HEK293 (cell line): Measurements from ENCODE around the gene UNC80.
A peak's percentile ranks its signal among the peaks of the same experiment; 100 is the strongest.

Source experiments
- CTCF ChIA-PET: fragments of 350-600 bp; formaldehyde crosslinking; extraction: SDS; loops from one replicate; lab custom pipeline; 2021; ENCODE audit warnings: antibody characterized with exemption; lab: Yijun Ruan, JAX
- POLR2A ChIA-PET: fragments of 300-600 bp; formaldehyde crosslinking; extraction: SDS; loops from one replicate; lab custom pipeline; 2020; ENCODE audit warnings: antibody characterized with exemption, inconsistent platforms; lab: Yijun Ruan, JAX
- H3K27ac ChIP-seq: fragments of 200-500 bp; sonication (Bioruptor generic); 2 replicates; pipeline ENCODE4 v1.5.1; 2014; ENCODE audit warnings: low read depth, low read length, control low read depth, inconsistent platforms; ENCODE audit errors: extremely low read depth
- H3K36me3 ChIP-seq, 2 experiments: fragments of 200-500 bp in 1 of 2; sonication (Bioruptor generic) in 1 of 2; 1 replicate in 1 of 2; 2 replicates in 1 of 2; pipeline ENCODE4 v1.5.1; 2014 to 2017; ENCODE audit warnings: inconsistent platforms in 2 of 2, low read length in 2 of 2; ENCODE audit not compliant: control insufficient read depth in 2 of 2, insufficient read depth in 1 of 2
- H3K4me1 ChIP-seq: fragments of 200-500 bp; sonication (Bioruptor generic); 2 replicates; pipeline ENCODE4 v1.5.1; 2014; ENCODE audit warnings: mild to moderate bottlenecking, low read length, inconsistent platforms; ENCODE audit not compliant: control insufficient read depth, insufficient read depth
- H3K4me3 ChIP-seq: 2 replicates; pipeline ENCODE4 v1.5.1; 2011; ENCODE audit warnings: low read depth, mild to moderate bottlenecking, control low read depth, low read length, moderate library complexity
- H3K9me3 ChIP-seq: fragments of 200-500 bp; sonication (Bioruptor generic); 2 replicates; pipeline ENCODE4 v1.5.1; 2014; ENCODE audit warnings: low read depth, low read length, inconsistent platforms; ENCODE audit not compliant: control insufficient read depth, insufficient read depth
- HOXD13 ChIP-seq: sonication (generic); formaldehyde crosslinking; IDR thresholded peaks from 2 replicates; pipeline ENCODE4 v1.8.0; 2022; ENCODE audit warnings: missing genetic modification reagents, borderline replicate concordance
- KLF1 ChIP-seq: fragments of 450-650 bp; formaldehyde crosslinking; IDR thresholded peaks from 2 replicates; pipeline ENCODE4 v1.5.1; 2016; ENCODE audit warnings: missing biosample characterization, missing genetic modification characterization
- KLF9 ChIP-seq: fragments of 450-650 bp; formaldehyde crosslinking; IDR thresholded peaks from 2 replicates; pipeline ENCODE4 v1.5.1; 2016; ENCODE audit warnings: missing biosample characterization, missing genetic modification characterization, low read depth
- SP7 ChIP-seq: fragments of 450-650 bp; formaldehyde crosslinking; IDR thresholded peaks from 2 replicates; pipeline ENCODE4 v1.5.1; 2016; ENCODE audit warnings: missing biosample characterization, missing genetic modification characterization
- ZEB2 ChIP-seq: fragments of 450-650 bp; formaldehyde crosslinking; IDR thresholded peaks from 2 replicates; pipeline ENCODE4 v1.5.1; 2016; ENCODE audit warnings: missing biosample characterization, missing genetic modification characterization
- ZFP37 ChIP-seq: fragments of 450-650 bp; formaldehyde crosslinking; IDR thresholded peaks from 2 replicates; pipeline ENCODE4 v1.5.1; 2016; ENCODE audit warnings: missing biosample characterization, missing genetic modification characterization
- ZNF266 ChIP-seq: fragments of 450-650 bp; formaldehyde crosslinking; IDR thresholded peaks from 2 replicates; pipeline ENCODE4 v1.5.1; 2016; ENCODE audit warnings: missing biosample characterization, missing genetic modification characterization, low read depth
- ZNF274 ChIP-seq, 2 experiments: fragments of 200-500 bp in 1 of 2; fragments of 450-650 bp in 1 of 2; sonication (Bioruptor generic) in 1 of 2; formaldehyde crosslinking in 1 of 2; IDR thresholded peaks; 2 replicates each; pipeline versions ENCODE4 v1.5.1 to v1.6.1; 2014 to 2016; ENCODE audit warnings: borderline replicate concordance in 1 of 2, inconsistent platforms in 1 of 2, low read length in 1 of 2, missing biosample characterization in 1 of 2, missing genetic modification characterization in 1 of 2
- ZNF335 ChIP-seq: fragments of 450-650 bp; formaldehyde crosslinking; conservative IDR thresholded peaks from 2 replicates; pipeline ENCODE4 v1.5.1; 2016; ENCODE audit warnings: missing biosample characterization, missing genetic modification characterization
- ZNF354C ChIP-seq: fragments of 450-650 bp; formaldehyde crosslinking; IDR thresholded peaks from 2 replicates; pipeline ENCODE4 v1.5.1; 2016; ENCODE audit warnings: missing biosample characterization, missing genetic modification characterization, low read depth, borderline replicate concordance
- ZNF48 ChIP-seq: fragments of 450-650 bp; formaldehyde crosslinking; IDR thresholded peaks from 2 replicates; pipeline ENCODE4 v1.5.1; 2016; ENCODE audit warnings: missing biosample characterization, missing genetic modification characterization
- ZNF510 ChIP-seq: fragments of 450-650 bp; formaldehyde crosslinking; IDR thresholded peaks from 2 replicates; pipeline ENCODE4 v1.5.1; 2018; ENCODE audit warnings: mild to moderate bottlenecking, missing genetic modification characterization, missing biosample characterization; ENCODE audit not compliant: insufficient replicate concordance
- ZNF549 ChIP-seq: fragments of 450-650 bp; IDR thresholded peaks from 2 replicates; pipeline ENCODE4 v1.5.1; 2018; ENCODE audit warnings: missing biosample characterization, missing genetic modification characterization, mild to moderate bottlenecking, inconsistent platforms, moderate library complexity
- ZNF571 ChIP-seq: fragments of 450-650 bp; formaldehyde crosslinking; IDR thresholded peaks from 2 replicates; pipeline ENCODE4 v1.5.0; 2017; ENCODE audit warnings: missing biosample characterization, missing genetic modification characterization
- ZNF624 ChIP-seq: fragments of 450-650 bp; formaldehyde crosslinking; IDR thresholded peaks from 2 replicates; pipeline ENCODE4 v1.5.1; 2017; ENCODE audit warnings: missing biosample characterization, missing genetic modification characterization
- ZNF654 ChIP-seq: fragments of 450-650 bp; formaldehyde crosslinking; IDR thresholded peaks from 2 replicates; pipeline ENCODE4 v1.5.1; 2016; ENCODE audit warnings: low read depth, missing biosample characterization, missing genetic modification characterization
- ZNF670 ChIP-seq: fragments of 450-650 bp; formaldehyde crosslinking; IDR thresholded peaks from 2 replicates; pipeline ENCODE4 v1.5.1; 2016; ENCODE audit warnings: missing biosample characterization, missing genetic modification characterization, low read depth
- ZNF837 ChIP-seq: fragments of 450-650 bp; formaldehyde crosslinking; IDR thresholded peaks from 2 replicates; pipeline ENCODE4 v1.5.1; 2016; ENCODE audit warnings: missing biosample characterization, missing genetic modification characterization
- ZSCAN23 ChIP-seq: fragments of 450-650 bp; formaldehyde crosslinking; IDR thresholded peaks from 2 replicates; pipeline ENCODE4 v1.5.1; 2016; ENCODE audit warnings: missing biosample characterization, missing genetic modification characterization
- TF ChIP-seq, protein P1 (sequence below): fragments of 450-650 bp; formaldehyde crosslinking; IDR thresholded peaks from 2 replicates; pipeline ENCODE4 v1.5.1; 2016; ENCODE audit warnings: missing biosample characterization, missing genetic modification characterization
- TF ChIP-seq, protein P2 (sequence below): fragments of 450-650 bp; formaldehyde crosslinking; IDR thresholded peaks from 2 replicates; pipeline ENCODE4 v1.5.1; 2016; ENCODE audit warnings: missing biosample characterization, missing genetic modification characterization
- TF ChIP-seq, protein P3 (sequence below): fragments of 450-650 bp; formaldehyde crosslinking; IDR thresholded peaks from 2 replicates; pipeline ENCODE4 v1.5.1; 2016; ENCODE audit warnings: missing biosample characterization, missing genetic modification characterization
- TF ChIP-seq, protein P4 (sequence below): fragments of 450-650 bp; formaldehyde crosslinking; IDR thresholded peaks from 2 replicates; pipeline ENCODE4 v1.5.1; 2016; ENCODE audit warnings: missing biosample characterization, missing genetic modification characterization

UNC80 gene

DNA sequence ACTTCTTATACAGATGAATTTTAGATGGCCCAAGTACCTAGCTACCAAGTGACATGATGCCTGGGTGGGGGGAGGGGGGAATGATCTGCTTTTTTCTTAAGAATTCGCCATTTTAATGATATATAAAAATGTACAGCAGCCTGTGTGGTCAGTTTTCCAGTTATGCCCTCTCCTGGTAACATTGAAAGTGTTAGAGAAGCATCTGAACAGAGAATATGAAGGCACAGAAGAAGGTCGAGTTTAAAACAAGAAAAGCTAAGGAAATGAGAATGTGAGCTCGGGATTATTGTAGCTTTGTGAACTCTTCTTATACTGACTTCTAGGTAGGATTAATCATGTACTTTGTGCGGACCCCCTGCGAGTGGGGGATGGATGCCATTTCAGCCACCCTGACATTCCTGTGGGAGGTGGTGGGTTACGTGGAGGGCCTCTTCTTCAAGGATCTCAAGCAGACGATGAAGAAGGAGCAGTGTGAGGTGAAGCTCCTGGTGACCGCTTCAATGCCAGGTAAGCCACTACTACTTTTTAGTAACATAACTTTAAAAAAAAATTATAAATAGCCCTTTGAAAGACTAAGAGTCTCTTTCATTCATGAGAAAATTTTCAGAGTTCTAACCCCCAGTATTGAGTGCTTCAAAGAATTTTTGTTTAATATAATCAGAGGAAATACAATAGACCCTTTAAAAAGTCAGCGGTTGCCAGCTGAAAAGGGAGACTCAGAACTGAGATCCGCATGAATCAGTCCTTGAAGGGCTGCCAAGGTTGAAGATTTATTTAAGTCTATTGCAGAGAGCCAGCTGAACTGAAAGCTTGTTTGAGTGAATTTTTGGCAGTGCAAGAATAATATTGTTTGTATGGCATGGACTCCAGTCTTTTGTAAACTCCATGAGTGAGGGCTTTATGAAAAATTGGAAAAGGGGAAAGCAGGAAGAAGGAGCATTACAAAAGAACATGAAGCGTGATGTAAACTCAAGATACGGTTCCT lies 162.2 kb downstream of the UNC80 start:
- H3K4me3 ChIP-seq: no peak overlapping the region
- no peaks in the 10 kb centered on the region for H3K9me3 ChIP-seq
- TF ChIP-seq ZEB2 (tag by site-specific recombination) (no peak), ZSCAN23 (tag by site-specific recombination) (no peak), ZNF48 (tag by site-specific recombination) (no peak), KLF1 (tag by site-specific recombination) (no peak), ZNF354C (tag by site-specific recombination) (no peak), ZNF274 (IDR thresholded peaks at IDR 0.05; ENCODE audit: low read length) (no peak), ZNF274 (tag by site-specific recombination; IDR thresholded peaks at IDR 0.05; ENCODE audit: borderline replicate concordance) (no peak), ZNF571 (no peak), ZNF670 (tag by site-specific recombination) (no peak), ZNF837 (tag by site-specific recombination) (no peak), ZNF510 (tag by site-specific recombination) (no peak), HOXD13 (CRISPR knock-in tag) (no peak), ZNF266 (tag by site-specific recombination) (no peak), ZNF624 (tag by site-specific recombination) (no peak), SP7 (no peak), KLF9 (tag by site-specific recombination) (no peak), ZFP37 (tag by site-specific recombination) (no peak)
- TF ChIP-seq, protein P1, sequence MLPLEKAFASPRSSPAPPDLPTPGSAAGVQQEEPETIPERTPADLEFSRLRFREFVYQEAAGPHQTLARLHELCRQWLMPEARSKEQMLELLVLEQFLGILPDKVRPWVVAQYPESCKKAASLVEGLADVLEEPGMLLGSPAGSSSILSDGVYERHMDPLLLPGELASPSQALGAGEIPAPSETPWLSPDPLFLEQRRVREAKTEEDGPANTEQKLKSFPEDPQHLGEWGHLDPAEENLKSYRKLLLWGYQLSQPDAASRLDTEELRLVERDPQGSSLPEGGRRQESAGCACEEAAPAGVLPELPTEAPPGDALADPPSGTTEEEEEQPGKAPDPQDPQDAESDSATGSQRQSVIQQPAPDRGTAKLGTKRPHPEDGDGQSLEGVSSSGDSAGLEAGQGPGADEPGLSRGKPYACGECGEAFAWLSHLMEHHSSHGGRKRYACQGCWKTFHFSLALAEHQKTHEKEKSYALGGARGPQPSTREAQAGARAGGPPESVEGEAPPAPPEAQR (tag by site-specific recombination): no peak
- TF ChIP-seq, protein P2, sequence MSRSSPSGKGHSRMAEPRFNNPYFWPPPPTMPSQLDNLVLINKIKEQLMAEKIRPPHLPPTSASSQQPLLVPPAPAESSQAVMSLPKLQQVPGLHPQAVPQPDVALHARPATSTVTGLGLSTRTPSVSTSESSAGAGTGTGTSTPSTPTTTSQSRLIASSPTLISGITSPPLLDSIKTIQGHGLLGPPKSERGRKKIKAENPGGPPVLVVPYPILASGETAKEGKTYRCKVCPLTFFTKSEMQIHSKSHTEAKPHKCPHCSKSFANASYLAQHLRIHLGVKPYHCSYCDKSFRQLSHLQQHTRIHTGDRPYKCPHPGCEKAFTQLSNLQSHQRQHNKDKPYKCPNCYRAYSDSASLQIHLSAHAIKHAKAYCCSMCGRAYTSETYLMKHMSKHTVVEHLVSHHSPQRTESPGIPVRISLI (tag by site-specific recombination): no peak
- POLR2A ChIA-PET: no interaction called here
- H3K4me1 ChIP-seq: no peaks in the 10 kb centered on the region
- H3K27ac ChIP-seq: no peak overlapping the region
- CTCF ChIA-PET: interaction anchor here (0.6 kb wide), 1 partner anchor 725 kb away, joined by 4 read pairs; no protein-coding TSS in a partner anchor
- H3K36me3 ChIP-seq: no peaks in the 10 kb centered on the region

DNA sequence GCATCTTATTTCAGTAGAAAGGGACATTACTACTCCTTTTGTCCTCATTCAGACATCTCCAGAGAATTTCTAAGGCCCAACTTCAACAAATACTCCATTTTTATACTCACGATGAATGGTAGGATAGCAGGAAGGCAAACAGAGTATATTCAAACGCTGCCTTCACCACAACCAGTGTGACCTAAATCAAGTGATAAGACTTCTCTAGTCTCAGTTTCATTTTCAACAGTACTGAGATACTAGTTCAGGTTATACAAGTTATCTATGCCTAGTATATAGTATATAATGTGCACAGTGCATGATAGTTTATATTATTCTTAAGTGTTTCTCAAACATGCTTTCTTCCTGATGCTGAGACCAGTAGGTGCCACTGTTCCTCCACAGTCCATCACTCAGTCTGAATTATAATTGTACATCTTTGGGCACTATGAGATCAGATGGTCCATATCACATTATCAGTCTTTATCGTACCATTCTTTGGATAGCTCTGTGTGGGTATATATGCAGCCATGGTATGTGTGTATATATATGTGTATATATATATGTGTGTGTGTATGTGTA lies 164.6 kb downstream of the UNC80 start:
- Histone ChIP-seq H3K4me1 (no peaks in the 10 kb centered on the region), H3K36me3 (no peaks in the 10 kb centered on the region), H3K27ac (no peak overlapping the region), H3K9me3 (no peaks in the 10 kb centered on the region), H3K4me3 (no peak overlapping the region)
- CTCF ChIA-PET: interaction anchor here (0.7 to 1.3 kb wide), 2 partner anchors 54 to 263 kb away, joined by 3 to 4 read pairs; no protein-coding TSS in a partner anchor
- 0 out of 2 replicates have a peak, but pooled peaks have one; percentile 3 for TF ChIP-seq ZNF654 (tag by site-specific recombination)
- TF ChIP-seq ZNF549 (tag by site-specific recombination): no peak
- no peak for TF ChIP-seq ZNF335
- TF ChIP-seq, protein P3, sequence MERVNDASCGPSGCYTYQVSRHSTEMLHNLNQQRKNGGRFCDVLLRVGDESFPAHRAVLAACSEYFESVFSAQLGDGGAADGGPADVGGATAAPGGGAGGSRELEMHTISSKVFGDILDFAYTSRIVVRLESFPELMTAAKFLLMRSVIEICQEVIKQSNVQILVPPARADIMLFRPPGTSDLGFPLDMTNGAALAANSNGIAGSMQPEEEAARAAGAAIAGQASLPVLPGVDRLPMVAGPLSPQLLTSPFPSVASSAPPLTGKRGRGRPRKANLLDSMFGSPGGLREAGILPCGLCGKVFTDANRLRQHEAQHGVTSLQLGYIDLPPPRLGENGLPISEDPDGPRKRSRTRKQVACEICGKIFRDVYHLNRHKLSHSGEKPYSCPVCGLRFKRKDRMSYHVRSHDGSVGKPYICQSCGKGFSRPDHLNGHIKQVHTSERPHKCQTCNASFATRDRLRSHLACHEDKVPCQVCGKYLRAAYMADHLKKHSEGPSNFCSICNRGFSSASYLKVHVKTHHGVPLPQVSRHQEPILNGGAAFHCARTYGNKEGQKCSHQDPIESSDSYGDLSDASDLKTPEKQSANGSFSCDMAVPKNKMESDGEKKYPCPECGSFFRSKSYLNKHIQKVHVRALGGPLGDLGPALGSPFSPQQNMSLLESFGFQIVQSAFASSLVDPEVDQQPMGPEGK (tag by site-specific recombination): no peak
- TF ChIP-seq, protein P4, sequence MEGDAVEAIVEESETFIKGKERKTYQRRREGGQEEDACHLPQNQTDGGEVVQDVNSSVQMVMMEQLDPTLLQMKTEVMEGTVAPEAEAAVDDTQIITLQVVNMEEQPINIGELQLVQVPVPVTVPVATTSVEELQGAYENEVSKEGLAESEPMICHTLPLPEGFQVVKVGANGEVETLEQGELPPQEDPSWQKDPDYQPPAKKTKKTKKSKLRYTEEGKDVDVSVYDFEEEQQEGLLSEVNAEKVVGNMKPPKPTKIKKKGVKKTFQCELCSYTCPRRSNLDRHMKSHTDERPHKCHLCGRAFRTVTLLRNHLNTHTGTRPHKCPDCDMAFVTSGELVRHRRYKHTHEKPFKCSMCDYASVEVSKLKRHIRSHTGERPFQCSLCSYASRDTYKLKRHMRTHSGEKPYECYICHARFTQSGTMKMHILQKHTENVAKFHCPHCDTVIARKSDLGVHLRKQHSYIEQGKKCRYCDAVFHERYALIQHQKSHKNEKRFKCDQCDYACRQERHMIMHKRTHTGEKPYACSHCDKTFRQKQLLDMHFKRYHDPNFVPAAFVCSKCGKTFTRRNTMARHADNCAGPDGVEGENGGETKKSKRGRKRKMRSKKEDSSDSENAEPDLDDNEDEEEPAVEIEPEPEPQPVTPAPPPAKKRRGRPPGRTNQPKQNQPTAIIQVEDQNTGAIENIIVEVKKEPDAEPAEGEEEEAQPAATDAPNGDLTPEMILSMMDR (tag by site-specific recombination): peak; percentile 23; the same call in 1 of the 2 replicates
- POLR2A ChIA-PET: no interaction called here
